Panc1 (cell line): Measurements from ENCODE around the gene PLPP1. TPM values are rescaled to one million over a fixed set of nuclear protein-coding genes. Genes with fewer than 3 reads are reported as not detected.

Experiments
- ATAC-seq: fragments of 200-7000 bp; cut with Tn5 transposase; 2 replicates; pipeline ENCODE4 v1.9.1; 2020; ENCODE audit warnings: mild to moderate bottlenecking, moderate library complexity
- BruUV-seq: library from RNA; stranded (reverse); fragments of 400-500 nt; replicated peaks from 2 replicates; lab custom pipeline; 2021; lab: Mats Ljungman, UMichigan
- CTCF ChIA-PET: fragments of 300-600 bp; sonication (Branson Sonifier 250); formaldehyde crosslinking; loops from one replicate; lab custom pipeline; 2022; ENCODE audit warnings: antibody characterized with exemption; lab: Charles Lee
- POLR2A ChIA-PET: fragments of 300-600 bp; sonication (Branson Sonifier 250); formaldehyde crosslinking; loops from one replicate; lab custom pipeline; 2022; ENCODE audit warnings: antibody characterized with exemption; lab: Charles Lee
- DNase-seq: peaks from one replicate; pipeline ENCODE4 v3.0.0-alpha.2; 2010; ENCODE audit warnings: low read depth, low spot score
- H3K27ac ChIP-seq: 2 replicates; pipeline ENCODE4 v1.5.1; 2011; ENCODE audit warnings: mild to moderate bottlenecking, low read length, inconsistent platforms
- H3K27me3 ChIP-seq: fragments of 200-500 bp; sonication (Bioruptor generic); 2 replicates; pipeline ENCODE4 v1.6.0; 2014; ENCODE audit warnings: low read length, inconsistent platforms; ENCODE audit not compliant: control insufficient read depth, insufficient read depth
- H3K36me3 ChIP-seq: fragments of 200-500 bp; sonication (Bioruptor generic); 2 replicates; pipeline ENCODE4 v1.5.1; 2014; ENCODE audit warnings: inconsistent platforms, mild to moderate bottlenecking, low read length, moderate library complexity; ENCODE audit not compliant: control insufficient read depth, insufficient read depth
- H3K4me1 ChIP-seq: 2 replicates; pipeline ENCODE4 v1.5.1; 2011; ENCODE audit warnings: inconsistent platforms, mild to moderate bottlenecking, low read length, moderate library complexity; ENCODE audit not compliant: control insufficient read depth, insufficient read depth
- H3K4me3 ChIP-seq, 2 experiments: 2 replicates each; pipeline ENCODE4 v1.5.1; 2011 to 2012; ENCODE audit warnings: low read depth in 2 of 2, low read length in 2 of 2, mild to moderate bottlenecking in 2 of 2, inconsistent platforms in 1 of 2, moderate library complexity in 1 of 2
- H3K9me3 ChIP-seq: fragments of 200-500 bp; sonication (Bioruptor generic); 2 replicates; pipeline ENCODE4 v1.5.1; 2014; ENCODE audit warnings: low read depth, mild to moderate bottlenecking, inconsistent platforms, low read length, moderate library complexity; ENCODE audit not compliant: control insufficient read depth, insufficient read depth
- POLR2AphosphoS5 ChIP-seq: IDR thresholded peaks from 2 replicates; pipeline ENCODE4 v1.6.1; 2012; ENCODE audit warnings: mild to moderate bottlenecking, low read depth, low read length, moderate library complexity
- SIN3A ChIP-seq: IDR thresholded peaks from 2 replicates; pipeline ENCODE4 v1.6.1; 2012; ENCODE audit warnings: low read depth, mild to moderate bottlenecking, low read length, moderate library complexity, borderline replicate concordance; ENCODE audit not compliant: insufficient read depth
- TCF7L2 ChIP-seq: IDR thresholded peaks from 2 replicates; pipeline ENCODE4 v1.6.1; 2011; ENCODE audit warnings: mild to moderate bottlenecking, low read depth, low read length, inconsistent platforms
- in situ Hi-C: cut with HindIII; loops from 2 replicates; pipeline ENCODE4 v1.10.0; 2016; ENCODE audit warnings: low sequenced_read_pairs, low pct_unique_long_range_greater_than_20kb
- intact Hi-C: fragments of 100-400 bp; cut with micrococcal nuclease; formaldehyde crosslinking; loops from one replicate; pipeline ENCODE4 v1.10.0; 2022; ENCODE audit not compliant: unreplicated experiment
- total RNA-seq: library from RNA; stranded (reverse); gene quantifications from one replicate; pipeline ENCODE4 v1.2.1, GENCODE V29; 2021; ENCODE audit not compliant: unreplicated experiment
- TF ChIP-seq, protein P1 (sequence below): fragments of 450-650 bp; IDR thresholded peaks from 2 replicates; pipeline ENCODE4 v1.5.1; 2017; ENCODE audit warnings: mild to moderate bottlenecking
- TF ChIP-seq, protein P2 (sequence below), 2 experiments: IDR thresholded peaks; 2 replicates each; pipeline ENCODE4 v1.6.1; 2011 to 2012; ENCODE audit warnings: low read depth in 2 of 2, control low read depth in 1 of 2, low read length in 1 of 2, mild to moderate bottlenecking in 1 of 2, moderate library complexity in 1 of 2; ENCODE audit not compliant: insufficient read depth in 1 of 2

PLPP1 gene
- total RNA-seq, 1 experiment from 2014 or later, result 35.7 TPM

DNA sequence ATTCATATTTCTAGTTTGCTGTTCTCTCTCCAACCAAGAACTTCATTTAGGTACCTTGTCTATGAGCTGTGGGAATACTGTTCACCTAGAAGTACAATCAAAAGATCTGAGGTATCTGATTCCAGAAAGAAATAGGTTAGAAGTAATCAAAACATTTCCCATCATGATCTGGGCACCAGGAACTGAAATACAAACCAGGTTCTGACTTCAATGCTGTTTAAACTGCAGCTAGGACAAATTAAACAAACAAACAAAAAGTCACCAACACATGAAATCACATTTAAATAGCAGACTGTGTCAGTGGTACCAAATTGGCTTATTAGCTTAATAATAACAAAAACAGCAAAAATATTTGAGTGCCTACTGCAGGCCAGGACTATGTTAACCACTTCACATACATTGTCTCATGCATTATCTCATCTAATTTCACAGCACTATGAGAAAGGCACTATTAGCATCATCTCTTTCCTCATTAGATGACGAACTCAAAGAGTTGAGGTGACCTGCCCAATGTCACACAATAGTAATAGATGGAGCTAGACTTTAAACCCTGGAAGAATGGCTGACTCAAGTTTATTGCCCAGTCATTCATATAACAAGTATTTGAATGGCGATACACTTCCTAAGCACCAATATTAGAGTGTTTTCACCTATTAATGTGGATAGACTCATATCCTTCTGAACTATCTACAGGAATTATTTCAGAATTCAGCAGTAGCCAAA lies 14.5 kb downstream of the PLPP1 start:
- no peak for ATAC-seq
- no peaks in the 10 kb centered on the region for H3K9me3 ChIP-seq
- DNase-seq, result no peak
- no peaks in the 10 kb centered on the region for H3K36me3 ChIP-seq
- intact Hi-C loops (no loop called here), in situ Hi-C loops (no loop called here)
- BruUV-seq, result no TSS peak
- ChIA-PET POLR2A (no interaction called here), CTCF (no interaction called here)
- no peak overlapping the region for H3K27ac ChIP-seq
- TF ChIP-seq, protein P1, sequence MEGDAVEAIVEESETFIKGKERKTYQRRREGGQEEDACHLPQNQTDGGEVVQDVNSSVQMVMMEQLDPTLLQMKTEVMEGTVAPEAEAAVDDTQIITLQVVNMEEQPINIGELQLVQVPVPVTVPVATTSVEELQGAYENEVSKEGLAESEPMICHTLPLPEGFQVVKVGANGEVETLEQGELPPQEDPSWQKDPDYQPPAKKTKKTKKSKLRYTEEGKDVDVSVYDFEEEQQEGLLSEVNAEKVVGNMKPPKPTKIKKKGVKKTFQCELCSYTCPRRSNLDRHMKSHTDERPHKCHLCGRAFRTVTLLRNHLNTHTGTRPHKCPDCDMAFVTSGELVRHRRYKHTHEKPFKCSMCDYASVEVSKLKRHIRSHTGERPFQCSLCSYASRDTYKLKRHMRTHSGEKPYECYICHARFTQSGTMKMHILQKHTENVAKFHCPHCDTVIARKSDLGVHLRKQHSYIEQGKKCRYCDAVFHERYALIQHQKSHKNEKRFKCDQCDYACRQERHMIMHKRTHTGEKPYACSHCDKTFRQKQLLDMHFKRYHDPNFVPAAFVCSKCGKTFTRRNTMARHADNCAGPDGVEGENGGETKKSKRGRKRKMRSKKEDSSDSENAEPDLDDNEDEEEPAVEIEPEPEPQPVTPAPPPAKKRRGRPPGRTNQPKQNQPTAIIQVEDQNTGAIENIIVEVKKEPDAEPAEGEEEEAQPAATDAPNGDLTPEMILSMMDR, result no peak
- TF ChIP-seq POLR2AphosphoS5 (no peak), SIN3A (no peak), TCF7L2 (no peak)
- TF ChIP-seq, protein P2, sequence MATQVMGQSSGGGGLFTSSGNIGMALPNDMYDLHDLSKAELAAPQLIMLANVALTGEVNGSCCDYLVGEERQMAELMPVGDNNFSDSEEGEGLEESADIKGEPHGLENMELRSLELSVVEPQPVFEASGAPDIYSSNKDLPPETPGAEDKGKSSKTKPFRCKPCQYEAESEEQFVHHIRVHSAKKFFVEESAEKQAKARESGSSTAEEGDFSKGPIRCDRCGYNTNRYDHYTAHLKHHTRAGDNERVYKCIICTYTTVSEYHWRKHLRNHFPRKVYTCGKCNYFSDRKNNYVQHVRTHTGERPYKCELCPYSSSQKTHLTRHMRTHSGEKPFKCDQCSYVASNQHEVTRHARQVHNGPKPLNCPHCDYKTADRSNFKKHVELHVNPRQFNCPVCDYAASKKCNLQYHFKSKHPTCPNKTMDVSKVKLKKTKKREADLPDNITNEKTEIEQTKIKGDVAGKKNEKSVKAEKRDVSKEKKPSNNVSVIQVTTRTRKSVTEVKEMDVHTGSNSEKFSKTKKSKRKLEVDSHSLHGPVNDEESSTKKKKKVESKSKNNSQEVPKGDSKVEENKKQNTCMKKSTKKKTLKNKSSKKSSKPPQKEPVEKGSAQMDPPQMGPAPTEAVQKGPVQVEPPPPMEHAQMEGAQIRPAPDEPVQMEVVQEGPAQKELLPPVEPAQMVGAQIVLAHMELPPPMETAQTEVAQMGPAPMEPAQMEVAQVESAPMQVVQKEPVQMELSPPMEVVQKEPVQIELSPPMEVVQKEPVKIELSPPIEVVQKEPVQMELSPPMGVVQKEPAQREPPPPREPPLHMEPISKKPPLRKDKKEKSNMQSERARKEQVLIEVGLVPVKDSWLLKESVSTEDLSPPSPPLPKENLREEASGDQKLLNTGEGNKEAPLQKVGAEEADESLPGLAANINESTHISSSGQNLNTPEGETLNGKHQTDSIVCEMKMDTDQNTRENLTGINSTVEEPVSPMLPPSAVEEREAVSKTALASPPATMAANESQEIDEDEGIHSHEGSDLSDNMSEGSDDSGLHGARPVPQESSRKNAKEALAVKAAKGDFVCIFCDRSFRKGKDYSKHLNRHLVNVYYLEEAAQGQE (IDR thresholded peaks at IDR 0.05; ENCODE audit: insufficient read depth in 1 of 2, low read depth in 2 of 2, low read length in 1 of 2), result no peak
- H3K27me3 ChIP-seq, result no peaks in the 10 kb centered on the region
- no peak overlapping the region for H3K4me3 ChIP-seq
- no peaks in the 10 kb centered on the region for H3K4me1 ChIP-seq

DNA sequence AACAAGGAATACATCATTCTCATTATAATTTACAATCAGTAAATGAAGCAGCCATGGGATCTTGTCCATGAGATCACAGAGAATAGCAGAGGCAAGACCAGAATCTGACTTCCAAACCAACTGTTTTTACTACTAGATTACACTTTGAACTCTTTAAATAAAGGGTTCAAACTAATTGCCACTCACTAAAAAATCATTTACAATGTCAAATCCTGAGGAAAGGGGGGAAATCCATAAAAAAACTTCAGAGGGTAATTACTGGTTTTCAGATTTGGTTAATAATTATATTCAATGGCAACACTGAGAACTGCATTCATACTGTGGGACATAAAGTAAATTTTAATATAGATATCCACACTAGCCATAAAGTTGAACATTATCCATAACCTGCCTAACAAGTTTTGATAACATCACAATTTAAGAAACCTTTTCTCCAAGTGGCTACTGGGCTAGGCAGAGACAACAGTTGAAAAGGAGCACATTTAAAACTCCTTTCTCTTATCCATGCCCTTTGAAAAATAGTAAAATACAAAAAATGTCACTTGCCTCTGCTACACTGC lies 15.9 kb downstream of the PLPP1 start:
- Histone ChIP-seq H3K4me3 (no peak overlapping the region), H3K4me1 (no peaks in the 10 kb centered on the region), H3K27me3 (no peaks in the 10 kb centered on the region), H3K27ac (no peak overlapping the region), H3K9me3 (no peaks in the 10 kb centered on the region), H3K36me3 (no peaks in the 10 kb centered on the region)
- BruUV-seq, result no TSS peak
- intact Hi-C loops (no loop called here), in situ Hi-C loops (no loop called here)
- TF ChIP-seq POLR2AphosphoS5 (no peak), TCF7L2 (no peak), SIN3A (no peak)
- TF ChIP-seq, protein P1, result no peak
- TF ChIP-seq, protein P2 (IDR thresholded peaks at IDR 0.05; ENCODE audit: insufficient read depth in 1 of 2, low read depth in 2 of 2, low read length in 1 of 2), result no peak
- ChIA-PET POLR2A (no interaction called here), CTCF (no interaction called here)
- ATAC-seq (no peak), DNase-seq (no peak)
